ENCODE data around the gene BDH1.
A peak's percentile ranks its signal among the peaks of the same experiment; 100 is the strongest.
"Not testable (repeated sequence)": the region's sequence is repeated elsewhere in the genome, so short reads cannot be mapped to it uniquely, and the experiment has no call there.

Gene BDH1

GRCh38 chr3:197577366-197578074 is 21.8 kb upstream of the BDH1 start:
- no peak for DNase-seq

- DNase-seq: no peak
These were observed 21.1 kb upstream of the BDH1 start for GRCh38 chr3:197576838-197577237.

- no peak for DNase-seq
These were observed 19.6 kb upstream of the BDH1 start for GRCh38 chr3:197575362-197575761.

GRCh38 chr3:197574396-197574991 is 18.7 kb upstream of the BDH1 start:
- not testable (repeated sequence) for DNase-seq

GRCh38 chr3:197573048-197573767 is 17.4 kb upstream of the BDH1 start:
- DNase-seq: no peak

GRCh38 chr3:197571880-197572172 is 16.1 kb upstream of the BDH1 start:
- DNase-seq: not testable (repeated sequence)

GRCh38 chr3:197571074-197571879 is 15.5 kb upstream of the BDH1 start:
- DNase-seq: not testable (repeated sequence)

- not testable (repeated sequence) for DNase-seq
These were observed 13.7 kb upstream of the BDH1 start for GRCh38 chr3:197569433-197569832.

GRCh38 chr3:197567904-197568681 is 12.3 kb upstream of the BDH1 start:
- DNase-seq: no peak

GRCh38 chr3:197566155-197566554 is 10.4 kb upstream of the BDH1 start:
- not testable (repeated sequence) for DNase-seq

GRCh38 chr3:197564097-197564843 is 8.5 kb upstream of the BDH1 start:
- DNase-seq: no peak

GRCh38 chr3:197562398-197563251 is 6.9 kb upstream of the BDH1 start:
- DNase-seq: no peak

GRCh38 chr3:197561926-197562325 is 6.2 kb upstream of the BDH1 start:
- no peak for DNase-seq

- no peak for DNase-seq
These were observed 3.9 kb upstream of the BDH1 start for GRCh38 chr3:197559651-197560050.

GRCh38 chr3:197554562-197555280 is 1.0 kb downstream of the BDH1 start:
- peak; percentile 97 for DNase-seq

GRCh38 chr3:197554196-197554561 is 1.6 kb downstream of the BDH1 start:
- peak in 1 of 2 experiments; percentile 50 for DNase-seq

- no peak for DNase-seq
These were observed 3.6 kb downstream of the BDH1 start for GRCh38 chr3:197552198-197552597.

- no peak for DNase-seq
These were observed 5.3 kb downstream of the BDH1 start for GRCh38 chr3:197550489-197550888.

GRCh38 chr3:197549261-197549885 is 6.4 kb downstream of the BDH1 start:
- no peak for DNase-seq
